ENCODE measurements around the gene C2orf76.
A peak's percentile ranks its signal among the peaks of the same experiment; 100 is the strongest.

C2orf76 gene

GRCh38 chr2:119409506-119409905 is 42.9 kb upstream of the C2orf76 start:
- Histone ChIP-seq H3K79me2 (ENCODE audit: insufficient read depth, low read length) (no peaks in the 10 kb centered on the region), H2AFZ (ENCODE audit: low read depth, low read length, severe bottlenecking) (no peak overlapping the region), H3K9me3 (ENCODE audit: insufficient read depth, low read length) (no peaks in the 10 kb centered on the region), H3K9ac (ENCODE audit: low read length) (no peak overlapping the region), H3K4me2 (ENCODE audit: low read depth, low read length, poor library complexity, severe bottlenecking) (no peak overlapping the region), H4K20me1 (ENCODE audit: low read depth, low read length) (no peaks in the 10 kb centered on the region), H3K27me3 (ENCODE audit: low read length) (no peaks in the 10 kb centered on the region), H3K4me3 (ENCODE audit: insufficient read depth, low read length, poor library complexity, severe bottlenecking) (no peak overlapping the region), H3F3A (ENCODE audit: insufficient read depth) (no peaks in the 10 kb centered on the region), H3K36me3 (ENCODE audit: low read length) (no peaks in the 10 kb centered on the region), H3K9me2 (replicated peaks; ENCODE audit: insufficient read depth, low read length) (no peaks in the 10 kb centered on the region), H3K27ac (ENCODE audit: low read depth, low read length) (no peak overlapping the region)
- TF ChIP-seq EZH2phosphoT487 (conservative IDR thresholded peaks at IDR 0.05; ENCODE audit: low read length) (no peak), CTCF (IDR thresholded peaks at IDR 0.05; ENCODE audit: insufficient read depth, low read length, poor library complexity, severe bottlenecking) (no peak)

DNA sequence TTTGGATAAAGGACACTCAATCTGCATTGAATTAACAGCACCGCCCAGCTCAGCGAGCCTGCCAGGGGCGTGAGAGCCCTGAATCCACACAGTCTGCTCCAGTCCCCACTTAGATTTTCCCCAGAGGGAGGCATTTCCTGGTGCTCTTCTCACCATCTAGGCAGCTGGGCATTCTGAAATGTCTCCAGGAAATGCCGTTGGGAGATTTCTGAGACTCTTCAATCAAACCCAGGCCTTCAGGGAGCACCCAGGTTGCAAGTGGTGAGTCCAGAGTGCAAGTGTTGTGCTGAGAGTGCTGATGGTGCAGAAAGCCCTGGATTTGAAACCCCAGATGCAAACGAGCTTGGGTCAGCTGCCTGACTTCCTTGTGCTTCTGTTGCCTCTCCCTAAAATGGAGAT is 41.6 kb upstream of the C2orf76 start:
- Histone ChIP-seq H3K36me3 (ENCODE audit: low read length) (no peaks in the 10 kb centered on the region), H3K79me2 (ENCODE audit: insufficient read depth, low read length) (no peaks in the 10 kb centered on the region), H3K9ac (ENCODE audit: low read length) (no peak overlapping the region), H4K20me1 (ENCODE audit: low read depth, low read length) (no peaks in the 10 kb centered on the region), H3F3A (ENCODE audit: insufficient read depth) (no peaks in the 10 kb centered on the region), H3K27ac (ENCODE audit: low read depth, low read length) (no peak overlapping the region), H2AFZ (ENCODE audit: low read depth, low read length, severe bottlenecking) (no peak overlapping the region), H3K9me3 (ENCODE audit: insufficient read depth, low read length) (no peaks in the 10 kb centered on the region), H3K27me3 (ENCODE audit: low read length) (no peaks in the 10 kb centered on the region), H3K9me2 (replicated peaks; ENCODE audit: insufficient read depth, low read length) (no peaks in the 10 kb centered on the region), H3K4me3 (ENCODE audit: insufficient read depth, low read length, poor library complexity, severe bottlenecking) (no peak overlapping the region), H3K4me2 (ENCODE audit: low read depth, low read length, poor library complexity, severe bottlenecking) (no peak overlapping the region)
- TF ChIP-seq EZH2phosphoT487 (conservative IDR thresholded peaks at IDR 0.05; ENCODE audit: low read length) (no peak), CTCF (IDR thresholded peaks at IDR 0.05; ENCODE audit: insufficient read depth, low read length, poor library complexity, severe bottlenecking) (no peak)

GRCh38 chr2:119407430-119408220 is 41.0 kb upstream of the C2orf76 start:
- Histone ChIP-seq H3K27ac (ENCODE audit: low read depth, low read length) (no peak overlapping the region), H3K4me3 (ENCODE audit: insufficient read depth, low read length, poor library complexity, severe bottlenecking) (no peak overlapping the region)

More at GRCh38 chr2:119407430-119408220, 41.0 kb upstream of the C2orf76 start:
- H3K9me2 ChIP-seq (replicated peaks; ENCODE audit: insufficient read depth, low read length) = no peaks in the 10 kb centered on the region
- H3K4me2 ChIP-seq (ENCODE audit: low read depth, low read length, poor library complexity, severe bottlenecking) = no peak overlapping the region
- TF ChIP-seq CTCF (IDR thresholded peaks at IDR 0.05; ENCODE audit: insufficient read depth, low read length, poor library complexity, severe bottlenecking) (peak; percentile 58), EZH2phosphoT487 (conservative IDR thresholded peaks at IDR 0.05; ENCODE audit: low read length) (no peak)
- H3K9ac ChIP-seq (ENCODE audit: low read length) = no peak overlapping the region
- H3K27me3 ChIP-seq (ENCODE audit: low read length) = no peaks in the 10 kb centered on the region
- no peaks in the 10 kb centered on the region for H3K79me2 ChIP-seq (ENCODE audit: insufficient read depth, low read length)
- no peaks in the 10 kb centered on the region for H4K20me1 ChIP-seq (ENCODE audit: low read depth, low read length)
- no peak overlapping the region for H2AFZ ChIP-seq (ENCODE audit: low read depth, low read length, severe bottlenecking)
- H3F3A ChIP-seq (ENCODE audit: insufficient read depth) = no peaks in the 10 kb centered on the region
- no peaks in the 10 kb centered on the region for H3K9me3 ChIP-seq (ENCODE audit: insufficient read depth, low read length)
- no peaks in the 10 kb centered on the region for H3K36me3 ChIP-seq (ENCODE audit: low read length)

Measured in SU-DHL-6 (cell line).